ENCODE data around the gene CEP63.

- TF ChIP-seq CTCF (IDR thresholded peaks at IDR 0.05; ENCODE audit: poor library complexity, severe bottlenecking), result no peak
- TF ChIP-seq MXI1 (conservative IDR thresholded peaks at IDR 0.05; ENCODE audit: poor library complexity, severe bottlenecking), result no peak
Measured at GRCh38 chr3:134453631-134454030, 32.2 kb upstream of the CEP63 start.
